ENCODE measurements around the gene AKAP8L.
"Not testable (repeated sequence)": the region's sequence is repeated elsewhere in the genome, so short reads cannot be mapped to it uniquely, and the experiment has no call there.

AKAP8L gene

GRCh38 chr19:15363791-15364190 is 55.0 kb downstream of the AKAP8L start:
- not testable (repeated sequence) for DNase-seq

GRCh38 chr19:15363048-15363447 is 55.7 kb downstream of the AKAP8L start:
- DNase-seq, result not testable (repeated sequence)

GRCh38 chr19:15360015-15360414 is 58.8 kb downstream of the AKAP8L start:
- not testable (repeated sequence) for DNase-seq

GRCh38 chr19:15358918-15359317 is 59.9 kb downstream of the AKAP8L start:
- peak in 16 of 58 donors; percentile 1 to 42 (median 14) for DNase-seq

GRCh38 chr19:15357906-15358305 is 60.9 kb downstream of the AKAP8L start:
- DNase-seq, result no peak

- DNase-seq, result peak in 4 of 58 donors; percentile 6 to 16 (median 16)
Observed at GRCh38 chr19:15354566-15355296, 64.1 kb downstream of the AKAP8L start.

GRCh38 chr19:15353908-15354307 is 64.9 kb downstream of the AKAP8L start:
- DNase-seq, result no peak

GRCh38 chr19:15352535-15352934 is 66.3 kb downstream of the AKAP8L start:
- DNase-seq, result not testable (repeated sequence)

- not testable (repeated sequence) for DNase-seq
Observed at GRCh38 chr19:15341328-15341727, 77.5 kb downstream of the AKAP8L start.

GRCh38 chr19:15340086-15340485 is 78.7 kb downstream of the AKAP8L start:
- no peak for DNase-seq

- no peak for DNase-seq
Observed at GRCh38 chr19:15337202-15337601, 81.6 kb downstream of the AKAP8L start.

GRCh38 chr19:15335992-15336391 is 82.8 kb downstream of the AKAP8L start:
- not testable (repeated sequence) for DNase-seq

- peak in 56 of 58 donors; percentile 6 to 73 (median 50) for DNase-seq
Observed at GRCh38 chr19:15332311-15332996, 86.3 kb downstream of the AKAP8L start, which contains the start of gene BRD4. Gene BRD4, minus strand, starts transcription at chr19:15332539. Its CDS starts 59,440 bp downstream, at chr19:15273099.

- DNase-seq, result peak in 36 of 58 donors; percentile 4 to 72 (median 36)
Observed at GRCh38 chr19:15331419-15332310, 87.1 kb downstream of the AKAP8L start.

GRCh38 chr19:15330801-15331418 is 87.9 kb downstream of the AKAP8L start:
- peak in 1 of 58 donors; percentile 10 for DNase-seq

All from anterior cingulate cortex (tissue), 58 donors.